Measurements from ENCODE around the gene PRKCD.

Gene PRKCD

GRCh38 chr3:53238051-53238850 lies 77.2 kb downstream of the PRKCD start:
- no peak for TF ChIP-seq CTCF (IDR thresholded peaks at IDR 0.05)

GRCh38 chr3:53238886-53239285 lies 77.9 kb downstream of the PRKCD start:
- TF ChIP-seq CTCF (IDR thresholded peaks at IDR 0.05): no peak

- no peak for TF ChIP-seq CTCF (IDR thresholded peaks at IDR 0.05)
These were observed 78.8 kb downstream of the PRKCD start for GRCh38 chr3:53239800-53240199.

- no peak for TF ChIP-seq CTCF (IDR thresholded peaks at IDR 0.05)
These were observed 80.3 kb downstream of the PRKCD start for GRCh38 chr3:53240989-53241972.

- TF ChIP-seq CTCF (IDR thresholded peaks at IDR 0.05): no peak
These were observed 81.1 kb downstream of the PRKCD start for GRCh38 chr3:53242155-53242554.
